Colonic mucosa (tissue), 4 donors: ENCODE measurements around the gene RNF112. TPM values are rescaled to one million over a fixed set of nuclear protein-coding genes. Genes with fewer than 3 reads are reported as not detected.
A peak's percentile ranks its signal among the peaks of the same experiment; 100 is the strongest.

ENCODE experiments used
- DNase-seq: peaks from one replicate; pipeline ENCODE4 v3.0.0-alpha.2; 2020
- H3K27ac ChIP-seq: fragments of 200-600 bp; one replicate; pipeline ENCODE4 v1.8.0; 2021
- H3K27me3 ChIP-seq: fragments of 200-600 bp; one replicate; pipeline ENCODE4 v1.8.0; 2021
- H3K36me3 ChIP-seq: fragments of 200-600 bp; one replicate; pipeline ENCODE4 v1.8.0; 2021
- H3K4me1 ChIP-seq: fragments of 200-600 bp; one replicate; pipeline ENCODE4 v1.8.0; 2021; ENCODE audit warnings: mild to moderate bottlenecking
- H3K4me3 ChIP-seq: fragments of 200-600 bp; one replicate; pipeline ENCODE4 v1.8.0; 2021
- H3K9ac ChIP-seq, 2 donors: one replicate each; pipeline ENCODE4 v1.7.0; 2013; ENCODE audit warnings: control low read depth in 2 of 2, low read depth in 2 of 2, low read length in 2 of 2
- H3K9me3 ChIP-seq: fragments of 200-600 bp; one replicate; pipeline ENCODE4 v1.8.0; 2021
- CTCF ChIP-seq: fragments of 200-600 bp; IDR thresholded peaks from one replicate; pipeline ENCODE4 v1.8.0; 2022; ENCODE audit warnings: antibody characterized with exemption, mild to moderate bottlenecking
- intact Hi-C: fragments of 100-400 bp; cut with DNase I; formaldehyde crosslinking; loops from one replicate; pipeline ENCODE4 v1.14.1; 2022
- total RNA-seq, 2 donors: library from RNA; stranded (reverse); fragmentation: NEBNext Ultra II Directional in 1 of 2; extraction: Animal tissue kit (Norgen Biotek cat#: 25700) in 1 of 2; gene quantifications; one replicate each; pipeline ENCODE4 v1.2.1, GENCODE V29; 2021
- donor health status: healthy.
- donor health status: DM: no; HTN: no; CAD: no.
- donor health status: DM: no; HTN: no; CAD: no.

The RNF112 gene
- 1 to 10 TPM; 2.4 to 4.3 TPM for total RNA-seq

- peak within 1 kb of the TSS in 1 of 2 donors; percentile 43 for H3K9ac ChIP-seq
- TF ChIP-seq CTCF = no peak
- H3K4me1 ChIP-seq = no peaks in the 10 kb centered on the region
- intact Hi-C loops = no loop called here
- no peak within 1 kb of the TSS for H3K27ac ChIP-seq
- no peaks in the 10 kb centered on the region for H3K9me3 ChIP-seq
- H3K4me3 ChIP-seq = no peak within 1 kb of the TSS
- DNase-seq = no peak
- no peaks in the 10 kb centered on the region for H3K27me3 ChIP-seq
- H3K36me3 ChIP-seq = no peaks in the 10 kb centered on the region
Measured at GRCh38 chr17:19410875-19411620, at the start of gene RNF112. RNF112 (plus strand) TSS chr17:19411232; CDS start chr17:19411409, 177 bp downstream.

- Histone ChIP-seq H3K27ac (no peak overlapping the region), H3K4me3 (no peak overlapping the region), H3K36me3 (no peaks in the 10 kb centered on the region), H3K27me3 (no peaks in the 10 kb centered on the region), H3K9me3 (no peaks in the 10 kb centered on the region), H3K9ac (no peak overlapping the region), H3K4me1 (no peaks in the 10 kb centered on the region)
- intact Hi-C loops = loop anchor here (10.0 kb wide), 1 partner anchor 403 kb away; no protein-coding TSS in a partner anchor
- TF ChIP-seq CTCF = no peak
- DNase-seq = no peak
Measured at GRCh38 chr17:19361326-19361725, 49.7 kb upstream of the RNF112 start.

- intact Hi-C loops = loop anchor here (10.0 kb wide), 1 partner anchor 403 kb away; no protein-coding TSS in a partner anchor
- H3K4me1 ChIP-seq = no peaks in the 10 kb centered on the region
- peak overlapping the region; percentile 66 for H3K27ac ChIP-seq
- peak overlapping the region; percentile 58 for H3K4me3 ChIP-seq
- no peaks in the 10 kb centered on the region for H3K27me3 ChIP-seq
- no peak for TF ChIP-seq CTCF
- H3K36me3 ChIP-seq = no peaks in the 10 kb centered on the region
- DNase-seq = no peak
- H3K9me3 ChIP-seq = no peaks in the 10 kb centered on the region
- peak overlapping the region; percentile 61 to 67 for H3K9ac ChIP-seq
Measured at GRCh38 chr17:19361944-19362276, 49.1 kb upstream of the RNF112 start.

GRCh38 chr17:19362277-19363113 is 48.5 kb upstream of the RNF112 start, which contains the start of gene B9D1:
B9D1 (minus strand) TSS chr17:19362723; CDS start chr17:19362569, 154 bp downstream.
- intact Hi-C loops = loop anchor here (1.0 to 10.0 kb wide), 2 partner anchors 87 to 402 kb away; no protein-coding TSS in a partner anchor
- Histone ChIP-seq H3K4me1 (no peaks in the 10 kb centered on the region), H3K27ac (peak within 1 kb of the TSS; percentile 66), H3K36me3 (no peaks in the 10 kb centered on the region), H3K4me3 (peak within 1 kb of the TSS; percentile 58), H3K9me3 (no peaks in the 10 kb centered on the region), H3K9ac (peak within 1 kb of the TSS; percentile 61 to 67), H3K27me3 (no peaks in the 10 kb centered on the region)
- peak; percentile 87 for TF ChIP-seq CTCF
- DNase-seq = peak; percentile 95

- Histone ChIP-seq H3K4me3 (peak overlapping the region; percentile 58), H3K4me1 (no peaks in the 10 kb centered on the region), H3K36me3 (no peaks in the 10 kb centered on the region), H3K27ac (peak overlapping the region; percentile 66), H3K9ac (peak overlapping the region; percentile 20 to 67), H3K9me3 (no peaks in the 10 kb centered on the region), H3K27me3 (no peaks in the 10 kb centered on the region)
- no peak for DNase-seq
- TF ChIP-seq CTCF = no peak
- intact Hi-C loops = loop anchor here (1.0 to 10.0 kb wide), 2 partner anchors 86 to 402 kb away; no protein-coding TSS in a partner anchor
Measured at GRCh38 chr17:19363114-19363438, 48.0 kb upstream of the RNF112 start.
